ENCODE measurements around the gene CSK.
A peak's percentile ranks its signal among the peaks of the same experiment; 100 is the strongest.

Gene CSK

GRCh38 chr15:74788042-74788682 lies 6.3 kb downstream of the CSK start:
- peak; percentile 35 for DNase-seq

- DNase-seq = peak in 1 of 2 experiments; percentile 21
These were observed 6.8 kb downstream of the CSK start for GRCh38 chr15:74788683-74789151.

GRCh38 chr15:74789171-74789631 lies 7.3 kb downstream of the CSK start:
- DNase-seq = no peak

GRCh38 chr15:74789741-74790079 lies 7.8 kb downstream of the CSK start:
- no peak for DNase-seq

- peak; percentile 47 to 56 for DNase-seq
These were observed 8.4 kb downstream of the CSK start for GRCh38 chr15:74790080-74790916.

GRCh38 chr15:74791007-74791406 lies 9.1 kb downstream of the CSK start:
- DNase-seq = no peak

- no peak for DNase-seq
These were observed 9.8 kb downstream of the CSK start for GRCh38 chr15:74791667-74792066.

- DNase-seq = no peak
These were observed 10.5 kb downstream of the CSK start for GRCh38 chr15:74792227-74793016.

- no peak for DNase-seq
These were observed 11.5 kb downstream of the CSK start for GRCh38 chr15:74793135-74794028.

- no peak for DNase-seq
These were observed 12.5 kb downstream of the CSK start for GRCh38 chr15:74794248-74794969.

GRCh38 chr15:74794970-74795349 lies 13.1 kb downstream of the CSK start:
- no peak for DNase-seq

GRCh38 chr15:74795966-74796625 lies 14.2 kb downstream of the CSK start:
- no peak for DNase-seq

GRCh38 chr15:74798388-74799254 lies 16.7 kb downstream of the CSK start:
- DNase-seq = no peak

GRCh38 chr15:74799255-74799855 lies 17.5 kb downstream of the CSK start:
- DNase-seq = peak; percentile 14 to 17

- DNase-seq = peak; percentile 84 to 91
These were observed 18.1 kb downstream of the CSK start for GRCh38 chr15:74799856-74800558.

GRCh38 chr15:74800559-74801094 lies 18.7 kb downstream of the CSK start:
- no peak for DNase-seq

- no peak for DNase-seq
These were observed 19.6 kb downstream of the CSK start for GRCh38 chr15:74801311-74801997.

- no peak for DNase-seq
These were observed 20.4 kb downstream of the CSK start for GRCh38 chr15:74802290-74802689.
